HG03095 (cell line): ENCODE measurements around the gene VWA1.
A peak's percentile ranks its signal among the peaks of the same experiment; 100 is the strongest.
"Not testable (repeated sequence)": the region's sequence is repeated elsewhere in the genome, so short reads cannot be mapped to it uniquely, and the experiment has no call there.

ENCODE experiments used
- ATAC-seq: cut with Tn5 transposase; IDR thresholded peaks from one replicate; pipeline ENCODE4 v1.9.1; 2021; ENCODE audit warnings: moderate library complexity; ENCODE audit not compliant: unreplicated experiment

VWA1 gene

GRCh38 chr1:1402901-1403392 is 32.5 kb upstream of the VWA1 start:
- not testable (repeated sequence) for ATAC-seq

- ATAC-seq = no peak
Measured at GRCh38 chr1:1403653-1404052, 31.8 kb upstream of the VWA1 start.

GRCh38 chr1:1406101-1406820 is 29.2 kb upstream of the VWA1 start:
- ATAC-seq = no peak

- ATAC-seq = peak; percentile 90
Measured at GRCh38 chr1:1406821-1407635, 28.5 kb upstream of the VWA1 start, which contains the start of gene MRPL20. Gene MRPL20, minus strand, starts transcription at chr1:1407293. Its CDS starts 76 bp downstream, at chr1:1407217.

GRCh38 chr1:1407636-1408318 is 27.7 kb upstream of the VWA1 start:
- ATAC-seq = no peak

- ATAC-seq = not testable (repeated sequence)
Measured at GRCh38 chr1:1410238-1410637, 25.3 kb upstream of the VWA1 start.

GRCh38 chr1:1411626-1412025 is 23.9 kb upstream of the VWA1 start:
- no peak for ATAC-seq

GRCh38 chr1:1412311-1412902 is 23.1 kb upstream of the VWA1 start:
- not testable (repeated sequence) for ATAC-seq

GRCh38 chr1:1415751-1416150 is 19.7 kb upstream of the VWA1 start:
- ATAC-seq = no peak

- ATAC-seq = not testable (repeated sequence)
Measured at GRCh38 chr1:1417396-1417795, 18.1 kb upstream of the VWA1 start.

- not testable (repeated sequence) for ATAC-seq
Measured at GRCh38 chr1:1417825-1418463, 17.5 kb upstream of the VWA1 start.

GRCh38 chr1:1418464-1419362 is 16.8 kb upstream of the VWA1 start:
- no peak for ATAC-seq

GRCh38 chr1:1419363-1419812 is 16.1 kb upstream of the VWA1 start:
- ATAC-seq = no peak

GRCh38 chr1:1419813-1420653 is 15.5 kb upstream of the VWA1 start:
- no peak for ATAC-seq

- no peak for ATAC-seq
Measured at GRCh38 chr1:1420654-1421141, 14.8 kb upstream of the VWA1 start.

GRCh38 chr1:1421147-1421906 is 14.2 kb upstream of the VWA1 start, which contains the start of gene ANKRD65:
Gene ANKRD65, minus strand, starts transcription at chr1:1421276. Its CDS starts 271 bp downstream, at chr1:1421005.
- no peak for ATAC-seq

- ATAC-seq = no peak
Measured at GRCh38 chr1:1421907-1422464, 13.5 kb upstream of the VWA1 start.
